GM12878 (cell line): ENCODE results near the gene IGSF23.

ENCODE experiments used
- ATF7 ChIP-seq: fragments of 450-650 bp; IDR thresholded peaks from 2 replicates; pipeline ENCODE4 v1.6.1; 2016; ENCODE audit warnings: low read depth, mild to moderate bottlenecking
- CBX5 ChIP-seq: sonication (generic); IDR thresholded peaks from 2 replicates; pipeline ENCODE4 v1.6.1; 2016; ENCODE audit warnings: low read depth, moderate library complexity, mild to moderate bottlenecking, inconsistent platforms
- CHD1 ChIP-seq: IDR thresholded peaks from 2 replicates; pipeline ENCODE4 v1.6.1; 2012; ENCODE audit warnings: low read depth, low read length, improper control_type of control experiment
- EZH2 ChIP-seq: IDR thresholded peaks from 2 replicates; pipeline ENCODE4 v1.6.1; 2012; ENCODE audit warnings: low read depth, mild to moderate bottlenecking, control low read depth, inconsistent platforms, low read length, borderline replicate concordance; ENCODE audit not compliant: control insufficient read depth
- HCFC1 ChIP-seq: fragments of 150-350 bp; IDR thresholded peaks from 2 replicates; pipeline ENCODE4 v1.6.1; 2014; ENCODE audit warnings: low read length
- POLR2A ChIP-seq: IDR thresholded peaks from 2 replicates; pipeline ENCODE4 v1.6.1; 2011; ENCODE audit warnings: low read depth, mild to moderate bottlenecking, low read length
- RFX5 ChIP-seq: IDR thresholded peaks from 2 replicates; pipeline ENCODE4 v1.6.1; 2011; ENCODE audit warnings: low read depth, low read length, improper control_type of control experiment
- SIN3A ChIP-seq: IDR thresholded peaks from 2 replicates; pipeline ENCODE4 v1.6.1; 2012; ENCODE audit warnings: low read depth, low read length, improper control_type of control experiment
- TF ChIP-seq, protein P1 (sequence below), 3 experiments: IDR thresholded peaks in 2 of 3; conservative IDR thresholded peaks in 1 of 3; 2 replicates each; pipeline ENCODE4 v1.5.1; 2011; ENCODE audit warnings: low read depth in 3 of 3, low read length in 3 of 3, mild to moderate bottlenecking in 3 of 3, control low read depth in 2 of 3, moderate library complexity in 2 of 3, inconsistent platforms in 1 of 3, mixed read lengths in 1 of 3; ENCODE audit not compliant: control insufficient read depth in 2 of 3, insufficient read depth in 1 of 3; ENCODE audit errors: extremely low read depth in 1 of 3

DNA sequence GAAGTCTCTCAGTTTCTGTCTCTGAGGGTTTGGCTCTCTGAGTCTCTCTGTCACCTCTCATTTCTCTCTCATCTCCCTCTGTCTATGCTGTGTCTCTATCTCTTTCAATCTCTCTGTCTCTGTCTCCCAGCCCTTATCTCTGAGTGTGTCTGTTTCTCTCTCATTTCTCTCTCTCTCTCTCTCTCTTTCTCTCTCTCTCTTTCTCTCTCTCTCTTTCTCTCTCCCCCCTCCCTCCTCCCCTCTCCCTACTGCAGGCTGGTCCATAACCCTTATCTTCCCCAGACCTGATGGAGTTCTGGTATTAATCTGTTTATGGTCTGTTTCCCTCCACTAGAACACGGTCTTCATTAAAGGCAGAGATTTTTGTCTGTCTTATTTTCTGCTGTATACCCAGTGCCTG is 29.0 kb downstream of the IGSF23 start:
- TF ChIP-seq ATF7 (no peak), CBX5 (no peak), HCFC1 (no peak), EZH2 (no peak), CHD1 (no peak), SIN3A (no peak), POLR2A (no peak), RFX5 (no peak)
- TF ChIP-seq, protein P1, sequence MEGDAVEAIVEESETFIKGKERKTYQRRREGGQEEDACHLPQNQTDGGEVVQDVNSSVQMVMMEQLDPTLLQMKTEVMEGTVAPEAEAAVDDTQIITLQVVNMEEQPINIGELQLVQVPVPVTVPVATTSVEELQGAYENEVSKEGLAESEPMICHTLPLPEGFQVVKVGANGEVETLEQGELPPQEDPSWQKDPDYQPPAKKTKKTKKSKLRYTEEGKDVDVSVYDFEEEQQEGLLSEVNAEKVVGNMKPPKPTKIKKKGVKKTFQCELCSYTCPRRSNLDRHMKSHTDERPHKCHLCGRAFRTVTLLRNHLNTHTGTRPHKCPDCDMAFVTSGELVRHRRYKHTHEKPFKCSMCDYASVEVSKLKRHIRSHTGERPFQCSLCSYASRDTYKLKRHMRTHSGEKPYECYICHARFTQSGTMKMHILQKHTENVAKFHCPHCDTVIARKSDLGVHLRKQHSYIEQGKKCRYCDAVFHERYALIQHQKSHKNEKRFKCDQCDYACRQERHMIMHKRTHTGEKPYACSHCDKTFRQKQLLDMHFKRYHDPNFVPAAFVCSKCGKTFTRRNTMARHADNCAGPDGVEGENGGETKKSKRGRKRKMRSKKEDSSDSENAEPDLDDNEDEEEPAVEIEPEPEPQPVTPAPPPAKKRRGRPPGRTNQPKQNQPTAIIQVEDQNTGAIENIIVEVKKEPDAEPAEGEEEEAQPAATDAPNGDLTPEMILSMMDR (IDR thresholded peaks at IDR 0.05 in 2 of 3, conservative IDR thresholded peaks at IDR 0.05 in 1 of 3; ENCODE audit: control insufficient read depth in 2 of 3, extremely low read depth in 1 of 3, insufficient read depth in 1 of 3, low read depth in 3 of 3, low read length in 3 of 3) = no peak
